Measurements from ENCODE around the gene KLHDC3. TPM values are rescaled to one million over a fixed set of nuclear protein-coding genes. Genes with fewer than 3 reads are reported as not detected.

The KLHDC3 gene
- total and polyA plus RNA-seq, 9 of the 15 experiments (the other 6 are each of a cell fraction or from before 2014, with no cell fraction given) = 4.5 to 171 (median 107) TPM

DNA sequence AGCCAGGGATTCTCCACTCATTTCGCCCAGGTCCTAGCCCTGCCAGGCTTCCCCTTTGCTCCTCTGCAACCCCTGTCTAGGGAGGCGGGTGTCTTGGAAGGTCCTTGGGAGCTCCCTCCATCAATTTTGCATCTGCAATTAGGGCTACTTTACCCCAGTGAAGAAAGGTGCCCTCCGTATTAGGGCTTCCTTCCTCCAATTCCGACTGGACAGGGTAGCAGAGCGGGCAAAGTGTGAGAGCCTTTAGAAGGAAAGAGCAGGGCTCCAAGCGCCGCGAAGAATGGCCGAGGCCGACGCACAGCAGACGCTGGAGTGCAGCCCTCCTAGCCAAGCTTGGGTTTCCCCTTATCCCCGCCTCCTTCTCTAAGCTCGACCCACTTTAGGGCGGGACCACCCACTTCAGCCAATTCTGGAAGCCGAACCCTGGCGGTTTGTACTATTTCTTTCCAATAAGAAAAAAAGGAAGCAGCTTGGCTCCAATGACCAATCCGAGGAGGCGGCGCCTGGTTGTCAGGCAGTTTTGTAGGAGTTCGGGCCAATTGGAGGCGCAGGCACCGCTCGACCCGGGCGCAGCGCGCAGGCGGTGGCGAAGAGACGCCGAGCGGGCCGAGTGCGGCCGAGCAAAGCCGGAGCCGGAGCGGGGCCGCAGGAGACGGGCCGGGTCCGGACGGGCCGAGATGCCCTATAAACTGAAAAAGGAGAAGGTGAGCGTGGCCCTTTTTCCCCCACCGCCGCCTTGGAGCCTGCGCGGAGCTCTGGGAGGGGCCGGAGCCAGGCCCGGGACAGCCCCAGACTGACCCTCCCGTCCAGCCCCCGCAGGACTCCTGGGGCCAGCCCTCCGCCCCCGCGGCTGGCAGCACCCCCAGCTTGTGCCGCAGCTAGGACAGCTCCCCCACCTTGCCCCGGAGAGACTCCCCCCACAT is 29.8 kb upstream of the KLHDC3 start, which contains the start of gene PPP2R5D (continued):
- TF ChIP-seq JUND (IDR thresholded peaks at IDR 0.05; ENCODE audit: borderline replicate concordance, low read depth, low read length) = no peak
- no peak; the same call in 2 of the 3 replicates for TF ChIP-seq JUND (tag; IDR thresholded peaks at IDR 0.05; ENCODE audit: borderline replicate concordance, low read depth, low read length)
- peak; percentile 91 for TF ChIP-seq FOS (IDR thresholded peaks at IDR 0.05; ENCODE audit: extremely low read depth, insufficient read length)
- TF ChIP-seq E4F1 (CRISPR knock-in tag; IDR thresholded peaks at IDR 0.05; ENCODE audit: borderline replicate concordance) = no peak
- TF ChIP-seq BHLHE40 (IDR thresholded peaks at IDR 0.05; ENCODE audit: low read length) = peak; percentile 48; the same call in 1 of the 2 replicates
- peak; percentile 34; the same call in 1 of the 2 replicates for TF ChIP-seq HLTF (IDR thresholded peaks at IDR 0.05)
- TF ChIP-seq PTBP1 (IDR thresholded peaks at IDR 0.05; ENCODE audit: low read depth, low read length) = 0 out of 2 replicates have a peak, but pooled peaks have one; percentile 12
- no peak for TF ChIP-seq NUFIP1 (IDR thresholded peaks at IDR 0.05; ENCODE audit: partially characterized antibody)
- TF ChIP-seq, protein P1, sequence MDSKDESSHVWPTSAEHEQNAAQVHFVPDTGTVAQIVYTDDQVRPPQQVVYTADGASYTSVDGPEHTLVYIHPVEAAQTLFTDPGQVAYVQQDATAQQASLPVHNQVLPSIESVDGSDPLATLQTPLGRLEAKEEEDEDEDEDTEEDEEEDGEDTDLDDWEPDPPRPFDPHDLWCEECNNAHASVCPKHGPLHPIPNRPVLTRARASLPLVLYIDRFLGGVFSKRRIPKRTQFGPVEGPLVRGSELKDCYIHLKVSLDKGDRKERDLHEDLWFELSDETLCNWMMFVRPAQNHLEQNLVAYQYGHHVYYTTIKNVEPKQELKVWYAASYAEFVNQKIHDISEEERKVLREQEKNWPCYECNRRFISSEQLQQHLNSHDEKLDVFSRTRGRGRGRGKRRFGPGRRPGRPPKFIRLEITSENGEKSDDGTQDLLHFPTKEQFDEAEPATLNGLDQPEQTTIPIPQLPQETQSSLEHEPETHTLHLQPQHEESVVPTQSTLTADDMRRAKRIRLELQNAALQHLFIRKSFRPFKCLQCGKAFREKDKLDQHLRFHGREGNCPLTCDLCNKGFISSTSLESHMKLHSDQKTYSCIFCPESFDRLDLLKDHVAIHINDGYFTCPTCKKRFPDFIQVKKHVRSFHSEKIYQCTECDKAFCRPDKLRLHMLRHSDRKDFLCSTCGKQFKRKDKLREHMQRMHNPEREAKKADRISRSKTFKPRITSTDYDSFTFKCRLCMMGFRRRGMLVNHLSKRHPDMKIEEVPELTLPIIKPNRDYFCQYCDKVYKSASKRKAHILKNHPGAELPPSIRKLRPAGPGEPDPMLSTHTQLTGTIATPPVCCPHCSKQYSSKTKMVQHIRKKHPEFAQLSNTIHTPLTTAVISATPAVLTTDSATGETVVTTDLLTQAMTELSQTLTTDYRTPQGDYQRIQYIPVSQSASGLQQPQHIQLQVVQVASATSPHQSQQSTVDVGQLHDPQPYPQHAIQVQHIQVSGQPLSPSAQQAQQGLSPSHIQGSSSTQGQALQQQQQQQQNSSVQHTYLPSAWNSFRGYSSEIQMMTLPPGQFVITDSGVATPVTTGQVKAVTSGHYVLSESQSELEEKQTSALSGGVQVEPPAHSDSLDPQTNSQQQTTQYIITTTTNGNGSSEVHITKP (IDR thresholded peaks at IDR 0.05; ENCODE audit: partially characterized antibody) = peak; percentile 18
- TF ChIP-seq ATF7 (IDR thresholded peaks at IDR 0.05) = 0 out of 2 replicates have a peak, but pooled peaks have one; percentile 67
- TF ChIP-seq KDM5B (IDR thresholded peaks at IDR 0.05; ENCODE audit: insufficient replicate concordance, low read depth, low read length) = peak; percentile 96
- peak; percentile 54 for TF ChIP-seq PCBP1 (IDR thresholded peaks at IDR 0.05; ENCODE audit: low read depth, low read length, poor library complexity, severe bottlenecking)
- peak; percentile 87; the same call in 1 of the 2 replicates for TF ChIP-seq STAT6 (CRISPR knock-in tag; IDR thresholded peaks at IDR 0.05)
- TF ChIP-seq ZBTB17 (CRISPR knock-in tag; IDR thresholded peaks at IDR 0.05) = 0 out of 2 replicates have a peak, but pooled peaks have one; percentile 44
- no peak for TF ChIP-seq MAFF (IDR thresholded peaks at IDR 0.05; ENCODE audit: low read length)
- TF ChIP-seq ZNF699 (CRISPR knock-in tag; IDR thresholded peaks at IDR 0.05; ENCODE audit: insufficient replicate concordance) = no peak
